Hematopoietic multipotent progenitor cell treated with erythropoietin and hydrocortisone succinate and interleukin-3 and kit ligand, for 4 days (in vitro differentiated cells): ENCODE results near the gene TECTB.

Experiments
- DNase-seq: peaks from one replicate; pipeline ENCODE4 v3.0.0-alpha.2; 2015

The TECTB gene

DNA sequence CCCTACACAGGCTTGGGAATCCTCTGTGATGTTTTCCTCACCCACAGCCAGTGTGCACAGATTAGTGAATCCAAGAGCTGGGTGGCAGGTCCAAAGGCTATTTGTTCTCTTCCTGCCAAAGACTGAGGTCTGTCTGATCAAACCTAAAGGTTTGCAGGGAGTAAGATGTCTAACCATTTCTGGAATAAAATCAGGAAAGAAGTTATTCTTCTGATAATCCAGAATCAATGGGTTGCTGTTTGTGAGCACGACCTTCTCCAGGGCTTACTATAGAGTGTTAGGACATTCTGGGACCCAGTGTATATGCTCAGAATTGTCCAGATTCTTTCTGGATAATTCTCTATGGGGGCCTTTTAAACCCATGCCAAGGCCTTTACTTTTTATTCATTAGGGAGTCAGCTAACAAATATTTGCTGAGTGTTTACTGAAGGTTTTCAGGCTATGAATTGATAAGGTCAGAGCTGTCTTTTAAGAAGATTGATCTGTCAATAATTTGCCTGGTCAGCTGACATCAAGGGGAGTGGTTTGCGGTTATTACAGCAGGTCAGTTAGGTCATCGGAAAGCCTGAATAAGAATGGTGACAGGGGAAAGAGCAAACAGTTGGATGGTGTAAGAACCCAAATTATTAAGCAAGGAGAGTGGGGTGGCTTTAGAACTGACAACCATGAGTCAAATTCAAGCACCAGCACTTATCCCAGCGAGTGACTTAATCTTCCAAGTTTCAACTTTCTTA is 7.5 kb upstream of the TECTB start:
- no peak for DNase-seq

DNA sequence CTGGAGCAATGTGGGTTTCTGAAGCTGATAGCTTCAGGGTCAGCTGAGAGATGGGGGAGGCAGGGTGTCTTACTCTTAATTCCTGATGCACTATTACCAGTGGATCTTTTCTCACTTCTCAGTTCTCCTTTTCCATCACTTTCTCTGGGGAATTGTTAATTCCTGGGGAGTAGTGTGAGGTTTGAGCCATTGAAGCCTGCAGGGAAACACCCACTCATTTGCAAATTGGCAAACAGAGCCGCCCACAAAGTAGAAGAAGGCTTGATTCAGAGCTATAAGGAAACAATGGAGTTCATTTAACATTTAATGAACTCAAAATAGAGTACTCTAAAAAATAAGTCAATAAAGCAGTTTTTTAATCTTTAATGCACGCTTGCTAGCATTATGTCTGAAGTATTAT is 4.3 kb upstream of the TECTB start:
- no peak for DNase-seq

DNA sequence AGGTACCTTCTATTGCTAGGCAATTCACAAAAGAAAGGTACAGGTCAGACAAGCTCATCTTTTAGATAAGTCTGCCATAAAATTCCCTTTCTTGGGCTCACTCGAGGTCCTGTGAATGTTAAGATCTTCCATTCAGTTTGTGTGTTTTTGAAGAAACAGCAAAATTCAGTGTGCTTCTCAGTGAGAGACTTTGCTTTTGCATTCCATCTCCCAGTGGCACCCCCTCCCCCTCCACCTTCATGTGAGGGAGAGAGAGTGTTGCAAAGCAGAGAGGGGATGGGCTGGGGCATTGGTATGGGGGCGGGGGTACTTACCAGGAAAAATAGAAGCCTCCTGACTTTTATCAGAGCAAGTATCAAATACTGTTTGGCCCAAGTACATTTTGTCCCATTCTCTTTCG is 3.8 kb upstream of the TECTB start:
- DNase-seq: no peak

DNA sequence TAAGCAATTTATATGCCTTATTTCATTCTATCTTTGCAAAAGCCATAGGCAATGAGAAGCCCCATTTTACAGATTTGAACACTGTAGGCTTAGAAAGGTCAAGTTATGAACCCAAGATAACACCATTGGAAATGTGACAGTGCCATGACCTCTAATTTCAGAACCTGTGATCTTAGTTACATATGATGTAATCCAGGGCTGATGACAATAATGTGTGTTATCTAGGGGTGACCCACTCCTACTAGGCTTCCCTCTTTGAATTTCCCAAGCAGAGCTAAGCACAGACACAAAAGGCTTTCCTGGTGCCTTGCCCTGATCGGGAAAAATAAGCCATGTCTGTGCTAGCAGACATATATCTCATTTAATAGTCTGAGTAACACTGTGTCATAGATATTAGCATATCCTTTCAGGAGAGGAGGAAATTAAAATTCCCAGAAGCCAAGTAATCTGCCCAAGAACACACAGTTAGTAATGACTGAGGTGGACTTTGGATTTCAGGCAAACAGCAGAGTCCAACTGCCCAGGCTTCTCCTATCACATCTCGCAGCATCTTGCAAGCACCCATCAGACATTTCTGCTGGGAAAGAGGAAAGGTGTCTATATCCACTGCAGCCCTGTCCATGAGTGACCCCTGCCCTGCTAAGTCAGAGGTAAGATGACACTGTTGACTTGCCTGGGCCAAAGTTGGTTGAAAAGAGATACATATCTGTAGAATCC is 2.8 kb upstream of the TECTB start:
- DNase-seq: no peak

DNA sequence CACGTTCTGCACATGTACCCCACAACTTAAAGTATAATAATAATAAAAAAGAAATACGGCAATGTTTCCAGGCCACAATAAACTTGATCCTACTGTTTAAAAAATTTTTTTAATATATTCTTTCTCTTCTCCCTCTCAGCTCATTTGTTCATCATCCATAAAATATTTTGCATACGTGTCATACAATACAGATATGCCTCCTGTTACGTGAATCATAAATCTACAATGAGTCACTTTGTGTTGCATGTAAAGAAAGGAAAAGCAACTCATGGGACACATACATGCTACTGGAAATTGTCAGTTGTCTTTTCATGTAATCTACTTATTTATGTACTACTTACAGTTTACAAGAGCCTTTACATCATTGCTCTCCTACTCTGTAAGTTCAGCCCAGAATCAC is 1.1 kb upstream of the TECTB start:
- DNase-seq: no peak

- DNase-seq: no peak
These were observed 3.9 kb downstream of the TECTB start for GRCh38 chr10:112286837-112287818.

DNA sequence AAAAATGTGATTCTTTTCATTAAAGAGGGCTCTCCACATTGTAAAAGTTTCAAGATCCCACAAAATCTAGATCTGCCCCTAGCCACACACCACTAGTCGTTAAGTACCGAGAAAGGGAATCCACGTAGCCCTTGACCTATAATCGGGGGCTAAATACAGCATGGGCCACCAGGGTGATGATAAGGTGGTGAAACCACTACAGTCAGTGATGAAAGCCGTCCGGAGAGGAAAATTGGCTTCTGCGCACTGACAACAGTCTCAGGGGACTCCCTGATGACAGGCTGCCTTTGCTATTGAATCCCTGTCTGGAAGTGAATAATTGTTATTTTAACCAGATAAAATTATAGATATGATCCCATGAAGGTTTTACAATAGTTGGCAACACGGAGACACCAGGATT is 4.6 kb downstream of the TECTB start:
- DNase-seq: no peak

DNA sequence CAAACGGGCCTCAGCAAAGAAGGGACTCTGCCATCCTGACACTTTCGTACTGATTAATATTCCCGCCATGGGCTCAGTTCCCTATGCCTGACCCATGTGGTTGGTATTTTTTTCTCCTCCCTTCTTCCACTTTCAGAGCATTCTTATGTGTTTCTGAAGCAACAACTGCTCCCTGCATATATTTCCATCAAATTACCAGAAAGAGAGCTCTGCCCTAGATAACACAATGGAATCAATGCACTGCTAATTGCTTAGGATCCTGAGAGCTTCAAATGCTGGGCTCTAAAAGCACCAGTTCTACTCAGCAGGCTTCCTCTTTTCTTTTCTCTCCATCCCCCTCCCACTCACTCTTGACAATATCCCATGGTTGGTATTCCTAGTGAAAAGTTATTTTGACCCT is 5.3 kb downstream of the TECTB start:
- DNase-seq: no peak

DNA sequence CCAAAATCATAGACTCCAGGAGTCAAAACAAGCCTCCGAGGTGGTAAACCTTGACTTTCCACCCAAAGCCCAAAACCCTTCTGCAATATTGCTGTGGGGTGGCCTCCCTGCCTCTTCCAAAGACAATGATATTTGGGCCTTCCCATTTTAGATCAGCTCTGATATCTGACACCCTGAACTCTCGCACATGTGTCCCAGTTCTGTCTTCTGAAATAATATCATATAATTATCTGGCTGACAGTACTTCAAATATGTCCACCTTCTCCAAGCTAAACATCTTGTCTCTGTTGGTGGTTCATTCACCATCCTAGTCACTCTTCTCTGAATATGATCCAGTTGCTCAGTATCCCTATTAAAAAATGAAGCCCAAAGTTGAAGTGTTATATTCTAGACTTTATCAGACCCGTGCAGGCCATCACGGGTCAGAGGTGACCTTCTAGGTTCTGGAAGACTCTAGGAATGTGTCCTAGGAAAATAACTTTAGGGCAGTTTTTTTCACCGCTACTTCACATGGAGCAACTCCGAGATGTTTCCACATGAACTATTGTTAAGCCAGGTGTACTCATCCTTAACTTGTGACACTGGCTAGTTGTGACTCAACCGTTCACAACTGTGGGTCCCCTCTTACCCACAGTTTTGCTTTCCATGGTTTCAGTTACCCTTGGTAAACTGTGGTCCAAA is 6.3 kb downstream of the TECTB start:
- DNase-seq: no peak

DNA sequence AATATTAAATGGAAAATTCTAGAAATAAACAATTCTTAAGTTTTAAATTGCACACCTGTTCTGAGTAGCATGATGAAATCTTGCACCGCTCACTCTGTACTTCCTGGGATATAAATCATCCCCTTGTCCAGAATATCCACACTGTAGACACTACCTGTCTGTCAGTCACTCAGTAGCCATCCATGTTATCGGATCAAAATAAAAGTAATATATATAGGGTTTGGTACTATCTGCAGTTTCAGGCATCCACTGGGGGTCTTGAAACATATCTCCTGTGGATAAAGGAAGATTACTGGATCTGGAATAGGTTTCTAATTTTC is 6.8 kb downstream of the TECTB start:
- no peak for DNase-seq

GRCh38 chr10:112294169-112294568 is 11.0 kb downstream of the TECTB start:
- DNase-seq: no peak

DNA sequence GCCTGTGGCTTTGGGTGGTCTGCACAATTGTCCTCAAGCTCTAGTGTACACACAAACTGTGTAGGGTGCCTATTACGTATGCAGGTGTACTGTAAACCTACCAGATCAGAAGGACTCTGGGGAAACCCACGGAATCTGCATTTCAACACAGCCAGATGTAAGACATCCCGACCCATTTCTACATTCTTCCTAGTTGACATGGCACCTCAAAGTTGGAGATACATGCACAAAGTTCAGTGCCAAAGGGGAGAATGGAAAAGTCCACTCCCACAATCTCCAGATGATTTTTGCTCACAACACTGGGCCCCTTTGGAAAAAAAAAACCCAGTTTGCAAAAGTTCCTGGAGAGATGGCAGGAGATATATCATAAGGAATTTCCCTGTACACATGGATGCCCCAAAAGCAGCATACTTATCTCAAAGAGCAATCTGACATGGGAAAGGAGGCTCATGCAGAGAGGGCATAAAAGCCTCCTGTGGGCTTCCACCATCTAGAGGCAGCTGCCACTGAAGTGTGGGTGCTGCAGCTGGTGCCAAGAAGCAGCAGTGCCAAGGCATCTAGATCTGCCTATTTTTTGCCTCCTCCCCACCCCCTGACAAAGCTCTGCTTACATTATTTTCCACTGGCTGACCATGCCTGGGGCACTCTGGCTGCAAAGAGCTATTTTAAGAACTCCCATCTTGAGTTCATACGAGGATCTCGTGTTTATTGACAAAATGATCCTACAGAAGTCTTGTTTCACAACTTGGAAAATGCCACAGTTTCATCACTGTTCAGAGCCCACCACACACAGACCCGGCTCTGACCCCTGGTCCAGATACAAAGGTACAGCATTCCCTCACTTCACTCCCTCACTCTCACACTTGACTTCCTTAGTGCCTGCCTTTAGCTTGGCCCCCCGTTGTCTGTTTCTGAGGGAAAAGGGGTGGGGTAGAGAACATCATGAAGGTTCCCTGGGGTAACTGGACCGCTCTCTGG is 12.9 kb downstream of the TECTB start:
- DNase-seq: no peak

GRCh38 chr10:112296908-112297331 is 13.7 kb downstream of the TECTB start:
- no peak for DNase-seq

DNA sequence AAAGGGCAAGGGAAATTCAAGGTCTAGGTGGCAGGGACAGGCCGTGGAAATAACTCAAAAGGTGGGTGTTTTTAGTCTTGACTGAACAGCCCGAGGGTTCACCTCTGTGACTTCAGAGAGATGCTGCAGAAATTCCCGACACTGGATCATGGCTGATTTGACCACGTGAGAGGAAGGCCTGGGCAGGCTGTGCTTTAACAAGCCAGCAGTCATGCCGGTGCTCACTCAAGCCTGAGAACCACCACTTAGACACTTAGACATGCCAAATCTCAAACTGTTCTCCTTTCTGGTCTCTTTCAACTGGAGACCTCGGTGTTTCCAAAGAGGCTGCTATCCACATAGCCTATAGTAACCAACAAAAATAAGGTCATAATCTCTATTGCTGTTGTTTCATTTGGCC is 15.4 kb downstream of the TECTB start:
- DNase-seq: no peak

- no peak for DNase-seq
These were observed 16.3 kb downstream of the TECTB start for GRCh38 chr10:112299456-112299855.

GRCh38 chr10:112302335-112302734 is 19.1 kb downstream of the TECTB start:
- no peak for DNase-seq

DNA sequence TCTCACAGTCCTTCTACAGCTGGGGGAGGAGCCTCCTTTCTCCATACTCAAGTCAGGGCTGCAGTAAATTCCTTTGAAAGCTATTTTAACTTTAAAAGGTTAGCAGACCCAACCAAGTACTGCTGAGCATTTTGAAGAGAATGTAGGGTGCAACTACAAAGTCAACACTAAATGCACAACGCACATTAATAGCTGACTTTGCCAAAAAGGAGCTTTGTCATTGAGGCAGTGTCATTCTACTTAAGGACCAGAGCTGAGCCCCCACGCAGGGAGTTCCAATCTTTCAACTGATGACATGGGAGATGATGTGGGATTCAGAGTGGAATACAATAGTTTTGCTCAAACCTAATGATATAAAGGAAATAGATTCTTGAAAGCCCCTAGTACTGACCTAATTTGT is 20.3 kb downstream of the TECTB start:
- no peak for DNase-seq

GRCh38 chr10:112304267-112304859 is 21.2 kb downstream of the TECTB start:
- no peak for DNase-seq

DNA sequence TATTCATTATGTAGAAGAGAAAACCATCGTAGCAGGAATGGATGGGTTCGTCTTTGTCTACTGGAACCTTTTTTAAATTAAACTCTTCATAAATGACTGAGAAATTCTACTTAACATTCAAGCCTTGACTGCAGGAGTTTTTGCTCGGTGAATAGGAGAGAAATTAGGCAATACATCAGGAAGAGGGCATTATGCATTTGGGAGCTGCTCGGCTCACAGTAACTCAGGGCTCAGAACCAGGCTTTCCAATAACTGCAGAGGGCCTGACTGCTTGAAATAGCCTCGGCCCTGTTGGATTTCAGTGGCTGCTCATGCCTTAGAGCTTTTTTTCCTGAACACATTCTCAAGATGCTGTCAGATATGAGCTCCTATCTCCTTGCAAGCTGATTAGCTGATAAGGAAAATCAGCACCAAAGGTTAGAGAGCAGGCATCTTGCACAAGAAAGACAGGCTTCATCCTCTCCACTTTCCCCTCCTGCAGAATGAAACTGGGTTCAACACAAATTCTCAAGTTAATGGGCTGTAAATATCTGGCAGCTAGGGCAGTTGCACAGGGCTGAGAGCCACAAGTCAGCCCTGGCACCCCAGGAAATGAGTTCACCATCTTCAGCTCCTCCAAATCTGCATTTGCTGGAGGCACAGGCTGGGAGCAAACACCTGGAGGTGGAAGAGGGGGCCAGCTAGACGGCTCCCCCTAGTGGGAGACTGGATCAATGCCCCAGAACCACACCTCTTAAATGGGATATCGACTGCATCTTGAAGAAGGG is 24.3 kb downstream of the TECTB start:
- DNase-seq: peak; percentile 68

GRCh38 chr10:112308125-112308502 is 24.9 kb downstream of the TECTB start:
- no peak for DNase-seq

GRCh38 chr10:112311481-112311880 is 28.3 kb downstream of the TECTB start:
- no peak for DNase-seq
